NCI-H748 (cell line): Measurements from ENCODE around the gene CNTNAP2.
A peak's percentile ranks its signal among the peaks of the same experiment; 100 is the strongest.
"Not testable (repeated sequence)": the region's sequence is repeated elsewhere in the genome, so short reads cannot be mapped to it uniquely, and the experiment has no call there.

Experiments
- DNase-seq: peaks from one replicate; lab custom pipeline; 2025; ENCODE audit not compliant: unreplicated experiment; lab: John Stamatoyannopoulos, UW

Gene CNTNAP2

GRCh38 chr7:148304456-148304855 lies 2187.9 kb downstream of the CNTNAP2 start:
- DNase-seq, result peak; percentile 62

GRCh38 chr7:148306759-148307158 lies 2190.2 kb downstream of the CNTNAP2 start:
- no peak for DNase-seq

GRCh38 chr7:148318102-148318811 lies 2201.7 kb downstream of the CNTNAP2 start:
- DNase-seq, result no peak

GRCh38 chr7:148318838-148319237 lies 2202.2 kb downstream of the CNTNAP2 start:
- DNase-seq, result no peak

- DNase-seq, result no peak
Measured at GRCh38 chr7:148319316-148319808, 2202.8 kb downstream of the CNTNAP2 start.

GRCh38 chr7:148325208-148325607 lies 2208.6 kb downstream of the CNTNAP2 start:
- DNase-seq, result no peak

GRCh38 chr7:148327379-148327778 lies 2210.8 kb downstream of the CNTNAP2 start:
- no peak for DNase-seq

- DNase-seq, result no peak
Measured at GRCh38 chr7:148328906-148329305, 2212.3 kb downstream of the CNTNAP2 start.

GRCh38 chr7:148330124-148330818 lies 2213.7 kb downstream of the CNTNAP2 start:
- no peak for DNase-seq

- no peak for DNase-seq
Measured at GRCh38 chr7:148330822-148331221, 2214.2 kb downstream of the CNTNAP2 start.

GRCh38 chr7:148331456-148331855 lies 2214.9 kb downstream of the CNTNAP2 start:
- DNase-seq, result not testable (repeated sequence)

- no peak for DNase-seq
Measured at GRCh38 chr7:148332191-148333186, 2215.9 kb downstream of the CNTNAP2 start.

- no peak for DNase-seq
Measured at GRCh38 chr7:148334441-148334956, 2217.9 kb downstream of the CNTNAP2 start.

GRCh38 chr7:148334959-148335577 lies 2218.5 kb downstream of the CNTNAP2 start:
- DNase-seq, result peak; percentile 8

GRCh38 chr7:148335790-148336189 lies 2219.2 kb downstream of the CNTNAP2 start:
- DNase-seq, result no peak

GRCh38 chr7:148336411-148336810 lies 2219.8 kb downstream of the CNTNAP2 start:
- DNase-seq, result no peak

GRCh38 chr7:148337246-148337965 lies 2220.8 kb downstream of the CNTNAP2 start:
- no peak for DNase-seq

- DNase-seq, result no peak
Measured at GRCh38 chr7:148337995-148338747, 2221.6 kb downstream of the CNTNAP2 start.
